DND-41 (cell line): ENCODE measurements around the gene MYB.
A peak's percentile ranks its signal among the peaks of the same experiment; 100 is the strongest.
"Not testable (repeated sequence)": the region's sequence is repeated elsewhere in the genome, so short reads cannot be mapped to it uniquely, and the experiment has no call there.

ENCODE experiments used
- ATAC-seq: fragments of 200-7000 bp; cut with Tn5 transposase; 3 replicates; pipeline ENCODE4 v1.9.1; 2021; ENCODE audit warnings: low read depth; ENCODE audit not compliant: insufficient read depth
- DNase-seq: peaks from one replicate; pipeline ENCODE4 v3.0.0-alpha.2; 2020
- H2AFZ ChIP-seq: 2 replicates; pipeline ENCODE4 v1.6.0; 2012; ENCODE audit warnings: low read depth, low read length
- H3K27ac ChIP-seq: 2 replicates; pipeline ENCODE4 v1.5.1; 2012; ENCODE audit warnings: low read length, inconsistent platforms
- H3K27me3 ChIP-seq: fragments of 200-600 bp; sonication (generic); 2 replicates; pipeline ENCODE4 v1.6.0; 2012; ENCODE audit warnings: low read length, mild to moderate bottlenecking, inconsistent platforms; ENCODE audit not compliant: insufficient read depth, poor library complexity
- H3K36me3 ChIP-seq: 2 replicates; pipeline ENCODE4 v1.5.1; 2012; ENCODE audit warnings: low read length, inconsistent platforms; ENCODE audit not compliant: insufficient read depth
- H3K4me1 ChIP-seq: 2 replicates; pipeline ENCODE4 v1.5.1; 2012; ENCODE audit warnings: mild to moderate bottlenecking, low read length; ENCODE audit not compliant: insufficient read depth
- H3K4me2 ChIP-seq: 2 replicates; pipeline ENCODE4 v1.6.0; 2012; ENCODE audit warnings: mild to moderate bottlenecking, moderate library complexity, low read length, inconsistent platforms; ENCODE audit not compliant: insufficient read depth
- H3K4me3 ChIP-seq, 2 experiments: fragments of 200-600 bp in 1 of 2; shearing (Covaris generic) in 1 of 2; 2 replicates each; pipeline ENCODE4 v1.5.1; 2012 to 2016; ENCODE audit warnings: inconsistent platforms in 2 of 2, low read length in 2 of 2, mild to moderate bottlenecking in 2 of 2, low read depth in 1 of 2, moderate library complexity in 1 of 2
- H3K79me2 ChIP-seq: 2 replicates; pipeline ENCODE4 v1.6.0; 2012; ENCODE audit warnings: low read length, inconsistent platforms; ENCODE audit not compliant: insufficient read depth
- H3K9ac ChIP-seq: 2 replicates; pipeline ENCODE4 v1.6.0; 2012; ENCODE audit warnings: low read depth, mild to moderate bottlenecking, inconsistent platforms, low read length, moderate library complexity
- H3K9me3 ChIP-seq: 2 replicates; pipeline ENCODE4 v1.5.1; 2012; ENCODE audit warnings: low read length, moderate library complexity, mild to moderate bottlenecking, inconsistent platforms; ENCODE audit not compliant: insufficient read depth, severe bottlenecking
- H4K20me1 ChIP-seq: 2 replicates; pipeline ENCODE4 v1.6.0; 2012; ENCODE audit warnings: low read length; ENCODE audit not compliant: insufficient read depth
- CTCF ChIP-seq: IDR thresholded peaks from 2 replicates; pipeline ENCODE4 v1.5.1; 2012; ENCODE audit warnings: borderline replicate concordance, low read length, moderate library complexity, mild to moderate bottlenecking; ENCODE audit not compliant: poor library complexity, severe bottlenecking; ENCODE audit errors: extremely low read depth
- EZH2 ChIP-seq: IDR thresholded peaks from 3 replicates; pipeline ENCODE4 v1.6.1; 2012; ENCODE audit warnings: borderline replicate concordance, low read depth, mild to moderate bottlenecking, moderate library complexity, low read length, inconsistent platforms; ENCODE audit not compliant: severe bottlenecking

Gene MYB

DNA sequence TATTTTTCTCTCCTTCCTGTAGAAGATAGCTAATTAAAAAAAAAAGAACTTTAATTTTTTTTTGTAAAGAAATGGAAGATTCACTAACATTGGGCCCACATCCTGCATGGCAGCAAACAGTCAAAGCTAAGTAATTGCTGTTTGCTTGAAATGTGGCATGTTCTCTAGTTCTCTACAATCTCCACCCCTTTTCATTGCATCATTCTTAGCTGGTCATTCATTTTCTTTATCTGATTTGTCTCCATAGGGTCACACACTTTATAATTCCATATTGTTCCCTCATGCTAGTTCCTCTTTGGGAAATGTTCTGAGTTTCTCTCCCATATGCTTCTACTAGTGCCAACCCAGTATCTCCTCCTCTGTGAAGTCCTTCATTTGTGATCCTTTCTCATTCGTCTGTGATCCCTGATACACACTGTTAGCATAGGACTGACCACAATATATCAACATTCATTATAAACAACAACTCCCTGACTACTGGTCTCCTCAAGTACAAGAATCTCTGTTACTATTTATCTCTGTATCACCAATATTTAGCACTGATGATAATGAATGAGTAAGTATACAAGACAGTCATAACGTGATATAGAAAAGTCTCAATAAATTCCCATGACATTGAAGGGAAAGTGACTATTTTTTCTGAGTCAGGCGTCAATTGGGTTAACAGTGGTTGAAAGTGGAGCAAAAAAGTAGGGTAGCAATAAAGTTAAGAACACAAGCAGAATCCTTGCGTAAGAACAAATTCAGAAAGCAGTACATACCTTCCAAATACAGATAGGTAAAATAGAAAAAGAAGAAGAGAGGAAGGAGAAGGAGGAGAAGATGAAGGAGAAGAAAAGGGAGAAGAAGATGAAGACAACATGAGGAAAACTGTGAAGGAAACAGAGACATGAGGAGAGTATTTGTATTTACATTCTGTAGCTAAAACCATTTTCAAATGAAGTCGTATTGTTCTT, 33.2 kb upstream of the MYB start:
- Histone ChIP-seq H3K36me3 (no peaks in the 10 kb centered on the region), H3K4me1 (peaks cover 38% of the 10 kb centered on the region), H3K4me2 (no peak overlapping the region), H3K9ac (no peak overlapping the region), H3K27ac (peak overlapping the region; percentile 25; the same call in 1 of the 2 replicates), H3K4me3 (no peak overlapping the region), H3K27me3 (no peaks in the 10 kb centered on the region), H2AFZ (peak overlapping the region; percentile 48), H4K20me1 (no peaks in the 10 kb centered on the region), H3K79me2 (no peaks in the 10 kb centered on the region), H3K9me3 (peaks cover 5% of the 10 kb centered on the region)
- ATAC-seq: peak; percentile 43; the same call in 1 of the 3 replicates
- no peak for TF ChIP-seq CTCF
- TF ChIP-seq EZH2: no peak
- no peak for DNase-seq

DNA sequence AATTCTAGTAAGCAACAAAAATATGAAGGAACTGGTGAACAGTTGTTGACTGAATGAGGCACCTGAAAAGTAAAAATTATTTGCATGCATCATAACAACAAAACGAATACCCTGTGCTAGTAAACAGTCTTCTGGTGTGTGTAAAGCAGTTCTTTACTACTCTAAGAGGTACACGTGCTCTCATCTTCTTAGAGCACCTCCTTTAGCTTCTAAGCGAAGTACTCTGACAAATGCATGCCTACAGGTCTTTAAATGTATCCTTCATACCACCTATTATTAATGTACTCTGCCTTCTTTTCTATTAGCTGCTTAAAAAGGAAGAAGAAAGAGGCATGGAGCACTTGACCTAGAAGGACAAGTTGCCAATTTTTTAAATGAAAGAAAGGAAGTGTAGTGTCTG, 32.2 kb upstream of the MYB start:
- Histone ChIP-seq H3K9me3 (peaks cover 5% of the 10 kb centered on the region), H3K36me3 (no peaks in the 10 kb centered on the region), H3K27me3 (no peaks in the 10 kb centered on the region), H3K4me3 (no peak overlapping the region), H3K4me1 (peaks cover 33% of the 10 kb centered on the region), H3K9ac (no peak overlapping the region), H3K4me2 (no peak overlapping the region), H3K79me2 (no peaks in the 10 kb centered on the region), H4K20me1 (no peaks in the 10 kb centered on the region), H2AFZ (peak overlapping the region; percentile 50; the same call in 1 of the 2 replicates), H3K27ac (no peak overlapping the region)
- DNase-seq (no peak), ATAC-seq (no peak)
- TF ChIP-seq EZH2 (no peak), CTCF (no peak)

DNA sequence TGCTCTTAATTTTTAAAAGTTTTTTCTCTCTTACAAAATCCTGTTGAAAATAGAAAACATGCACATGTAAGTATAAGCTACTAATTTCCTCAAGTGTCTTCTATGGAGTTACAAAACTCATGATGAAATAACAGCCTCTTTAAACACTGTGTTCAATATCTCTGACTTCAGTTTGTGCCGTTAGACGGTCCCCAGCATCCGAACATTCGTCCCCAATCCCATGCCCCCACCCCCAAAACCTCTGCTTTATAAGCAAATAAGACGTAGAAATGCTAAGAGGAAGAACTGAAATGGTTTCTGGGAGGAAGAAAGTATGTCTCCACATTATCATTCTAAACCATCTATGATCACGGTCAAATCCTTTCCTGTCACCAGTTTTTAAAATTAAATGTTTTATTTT, 31.7 kb upstream of the MYB start:
- ATAC-seq: no peak
- Histone ChIP-seq H3K9ac (no peak overlapping the region), H3K4me3 (no peak overlapping the region), H3K27me3 (no peaks in the 10 kb centered on the region), H3K79me2 (no peaks in the 10 kb centered on the region), H2AFZ (0 out of 2 replicates have a peak overlapping the region, but pooled peaks have one; percentile 44), H4K20me1 (no peaks in the 10 kb centered on the region), H3K9me3 (peaks cover 5% of the 10 kb centered on the region), H3K27ac (no peak overlapping the region), H3K36me3 (no peaks in the 10 kb centered on the region), H3K4me1 (peaks cover 28% of the 10 kb centered on the region), H3K4me2 (no peak overlapping the region)
- TF ChIP-seq CTCF: no peak
- no peak for TF ChIP-seq EZH2
- DNase-seq: no peak

- H3K9me3 ChIP-seq, H3K4me3 ChIP-seq, H4K20me1 ChIP-seq, H2AFZ ChIP-seq, H3K9ac ChIP-seq, H3K4me2 ChIP-seq, ATAC-seq, H3K27ac ChIP-seq, H3K27me3 ChIP-seq, H3K36me3 ChIP-seq, DNase-seq, H3K79me2 ChIP-seq: not testable (repeated sequence)
- peaks cover 17% of the 10 kb centered on the region for H3K4me1 ChIP-seq
These were observed 30.6 kb upstream of the MYB start for GRCh38 chr6:135150481-135150880.

- ATAC-seq, H3K79me2 ChIP-seq, H3K27ac ChIP-seq, H3K36me3 ChIP-seq, H3K9ac ChIP-seq, DNase-seq, H3K4me1 ChIP-seq, H3K27me3 ChIP-seq, H2AFZ ChIP-seq, H4K20me1 ChIP-seq, H3K4me2 ChIP-seq, H3K9me3 ChIP-seq, H3K4me3 ChIP-seq: not testable (repeated sequence)
These were observed 27.0 kb upstream of the MYB start for GRCh38 chr6:135154125-135154524.
